OCI-LY3 (cell line): Measurements from ENCODE around the gene OLA1.

Experiments used
- EZH2phosphoT487 ChIP-seq: fragments of 200-600 bp; shearing (Covaris generic); IDR thresholded peaks from 2 replicates; pipeline ENCODE4 v1.6.1; 2018; ENCODE audit warnings: antibody characterized with exemption, mixed run types, low read depth
- TF ChIP-seq, protein P1 (sequence below): fragments of 200-600, 300-600 bp; sonication (generic); IDR thresholded peaks from 2 replicates; pipeline ENCODE4 v1.5.1; 2014; ENCODE audit warnings: antibody characterized with exemption, low read length, low read depth

DNA sequence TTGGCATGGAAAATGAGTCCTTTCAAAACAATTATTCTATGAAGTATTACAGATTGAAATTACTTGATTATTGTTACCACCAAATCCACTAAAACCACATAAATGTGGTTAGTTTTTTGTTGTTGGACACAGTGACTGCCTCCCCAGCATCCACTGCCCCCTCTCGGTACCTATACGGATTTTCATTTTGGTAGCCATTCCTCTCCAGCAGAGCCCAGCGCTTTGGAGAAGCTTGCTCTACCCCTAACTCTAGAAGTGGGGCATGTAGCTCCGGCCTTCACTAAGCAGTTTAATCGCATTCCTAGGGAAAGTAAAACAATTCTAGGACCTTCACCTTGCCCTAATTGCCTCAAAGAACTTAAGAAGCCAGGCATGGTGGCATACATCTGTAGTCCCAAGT is 24.2 kb downstream of the OLA1 start:
- TF ChIP-seq, protein P1, sequence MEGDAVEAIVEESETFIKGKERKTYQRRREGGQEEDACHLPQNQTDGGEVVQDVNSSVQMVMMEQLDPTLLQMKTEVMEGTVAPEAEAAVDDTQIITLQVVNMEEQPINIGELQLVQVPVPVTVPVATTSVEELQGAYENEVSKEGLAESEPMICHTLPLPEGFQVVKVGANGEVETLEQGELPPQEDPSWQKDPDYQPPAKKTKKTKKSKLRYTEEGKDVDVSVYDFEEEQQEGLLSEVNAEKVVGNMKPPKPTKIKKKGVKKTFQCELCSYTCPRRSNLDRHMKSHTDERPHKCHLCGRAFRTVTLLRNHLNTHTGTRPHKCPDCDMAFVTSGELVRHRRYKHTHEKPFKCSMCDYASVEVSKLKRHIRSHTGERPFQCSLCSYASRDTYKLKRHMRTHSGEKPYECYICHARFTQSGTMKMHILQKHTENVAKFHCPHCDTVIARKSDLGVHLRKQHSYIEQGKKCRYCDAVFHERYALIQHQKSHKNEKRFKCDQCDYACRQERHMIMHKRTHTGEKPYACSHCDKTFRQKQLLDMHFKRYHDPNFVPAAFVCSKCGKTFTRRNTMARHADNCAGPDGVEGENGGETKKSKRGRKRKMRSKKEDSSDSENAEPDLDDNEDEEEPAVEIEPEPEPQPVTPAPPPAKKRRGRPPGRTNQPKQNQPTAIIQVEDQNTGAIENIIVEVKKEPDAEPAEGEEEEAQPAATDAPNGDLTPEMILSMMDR = no peak
- no peak for TF ChIP-seq EZH2phosphoT487
